ENCODE measurements around the gene COX20.

DNA sequence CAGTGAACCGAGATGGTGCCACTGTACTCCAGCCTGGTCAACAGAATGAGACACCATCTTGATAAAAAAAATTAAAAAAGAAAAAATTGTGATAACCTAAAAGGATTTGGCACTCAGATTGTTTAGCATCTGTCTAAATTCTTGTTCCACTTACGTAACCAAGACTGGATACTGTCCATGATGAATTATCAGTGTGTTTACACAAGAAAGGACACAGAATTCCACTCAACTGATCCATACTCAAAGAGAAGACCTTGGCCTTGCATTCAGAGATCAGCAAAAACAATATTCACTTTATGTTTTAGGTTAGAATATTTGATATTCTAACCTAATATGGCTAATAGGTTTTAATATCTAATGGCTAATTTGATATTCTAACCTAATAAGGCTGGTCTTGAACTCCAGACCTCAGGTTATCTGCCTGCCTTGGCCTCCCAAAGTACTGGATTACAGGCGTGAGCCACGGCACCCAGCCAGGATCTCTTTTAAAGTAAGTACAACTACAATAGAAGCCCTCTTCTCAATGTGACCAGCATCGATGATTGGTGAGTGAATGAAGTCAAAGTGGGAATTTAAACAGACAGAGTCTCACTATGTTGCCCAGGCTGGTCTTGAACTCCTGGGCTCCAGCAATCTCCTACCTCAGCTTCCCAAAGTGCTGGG lies 43.1 kb upstream of the COX20 start:
- TF ChIP-seq, protein P1, sequence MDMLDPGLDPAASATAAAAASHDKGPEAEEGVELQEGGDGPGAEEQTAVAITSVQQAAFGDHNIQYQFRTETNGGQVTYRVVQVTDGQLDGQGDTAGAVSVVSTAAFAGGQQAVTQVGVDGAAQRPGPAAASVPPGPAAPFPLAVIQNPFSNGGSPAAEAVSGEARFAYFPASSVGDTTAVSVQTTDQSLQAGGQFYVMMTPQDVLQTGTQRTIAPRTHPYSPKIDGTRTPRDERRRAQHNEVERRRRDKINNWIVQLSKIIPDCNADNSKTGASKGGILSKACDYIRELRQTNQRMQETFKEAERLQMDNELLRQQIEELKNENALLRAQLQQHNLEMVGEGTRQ (IDR thresholded peaks at IDR 0.05; ENCODE audit: borderline replicate concordance, low read depth, low read length): no peak
- TF ChIP-seq ELK1 (IDR thresholded peaks at IDR 0.05; ENCODE audit: low read depth, low read length) (no peak), CTCF (IDR thresholded peaks at IDR 0.05 in 2 of 3, conservative IDR thresholded peaks at IDR 0.05 in 1 of 3; ENCODE audit: control insufficient read depth in 2 of 3, extremely low read depth in 1 of 3, insufficient read depth in 1 of 3, low read depth in 3 of 3, low read length in 3 of 3) (no peak), FOS (IDR thresholded peaks at IDR 0.05; ENCODE audit: borderline replicate concordance, extremely low read depth, insufficient read length) (no peak), HCFC1 (IDR thresholded peaks at IDR 0.05; ENCODE audit: low read length) (no peak), MYC (IDR thresholded peaks at IDR 0.05; ENCODE audit: insufficient read depth, insufficient read length, insufficient replicate concordance, low read length, severe bottlenecking) (no peak), MXI1 (IDR thresholded peaks at IDR 0.05; ENCODE audit: low read depth, low read length) (no peak)
- TF ChIP-seq, protein P2, sequence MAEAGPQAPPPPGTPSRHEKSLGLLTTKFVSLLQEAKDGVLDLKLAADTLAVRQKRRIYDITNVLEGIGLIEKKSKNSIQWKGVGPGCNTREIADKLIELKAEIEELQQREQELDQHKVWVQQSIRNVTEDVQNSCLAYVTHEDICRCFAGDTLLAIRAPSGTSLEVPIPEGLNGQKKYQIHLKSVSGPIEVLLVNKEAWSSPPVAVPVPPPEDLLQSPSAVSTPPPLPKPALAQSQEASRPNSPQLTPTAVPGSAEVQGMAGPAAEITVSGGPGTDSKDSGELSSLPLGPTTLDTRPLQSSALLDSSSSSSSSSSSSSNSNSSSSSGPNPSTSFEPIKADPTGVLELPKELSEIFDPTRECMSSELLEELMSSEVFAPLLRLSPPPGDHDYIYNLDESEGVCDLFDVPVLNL (IDR thresholded peaks at IDR 0.05; ENCODE audit: low read depth, low read length): no peak
